H1 (cell line): Measurements from ENCODE around the gene DOCK8. TPM values are rescaled to one million over a fixed set of nuclear protein-coding genes. Genes with fewer than 3 reads are reported as not detected.

Experiments
- CTCF ChIA-PET: fragments of 300-600 bp; sonication (Branson Sonifier 250); formaldehyde crosslinking; loops from one replicate; lab custom pipeline; 2021; ENCODE audit not compliant: partially characterized antibody; lab: Charles Lee
- POLR2A ChIA-PET: fragments of 300-600 bp; sonication (Branson Sonifier 250); formaldehyde crosslinking; loops from one replicate; lab custom pipeline; 2021; ENCODE audit warnings: inconsistent platforms; ENCODE audit not compliant: partially characterized antibody; lab: Charles Lee
- DNase-seq, 2 experiments: peaks; one replicate each; pipeline versions ENCODE4 v3.0.0 to v3.0.0-alpha.2; 2010 to 2022; ENCODE audit warnings: low spot score in 2 of 2, low read depth in 1 of 2, mixed read lengths in 1 of 2
- FAIRE-seq: peaks from 2 replicates; lab custom pipeline; 2011; peaks lifted over from hg19 to GRCh38; lab: Jason Lieb, UNC
- H2AFZ ChIP-seq: 2 replicates; pipeline ENCODE4 v1.8.1; 2012; ENCODE audit warnings: low read length, inconsistent platforms
- H2AK5ac ChIP-seq: 2 replicates; pipeline ENCODE4 v1.6.1; 2013; ENCODE audit warnings: low read depth, low read length
- H2BK120ac ChIP-seq: replicated peaks from 2 replicates; pipeline ENCODE3; 2013; ENCODE audit warnings: low read depth, low read length, inconsistent platforms
- H2BK12ac ChIP-seq: 2 replicates; pipeline ENCODE4 v1.6.1; 2013; ENCODE audit warnings: low read depth, low read length
- H2BK15ac ChIP-seq: 2 replicates; pipeline ENCODE4 v1.6.1; 2013; ENCODE audit warnings: low read length
- H2BK20ac ChIP-seq: 2 replicates; pipeline ENCODE4 v1.6.1; 2013; ENCODE audit warnings: low read length
- H2BK5ac ChIP-seq: 2 replicates; pipeline ENCODE4 v1.6.1; 2013; ENCODE audit warnings: low read depth, low read length
- H3K14ac ChIP-seq: 2 replicates; pipeline ENCODE4 v1.6.1; 2013; ENCODE audit warnings: inconsistent platforms; ENCODE audit not compliant: insufficient read length
- H3K18ac ChIP-seq: 2 replicates; pipeline ENCODE4 v1.6.1; 2013; ENCODE audit warnings: low read length; ENCODE audit errors: extremely low read depth
- H3K23ac ChIP-seq: 2 replicates; pipeline ENCODE4 v1.6.1; 2013; ENCODE audit warnings: inconsistent platforms; ENCODE audit not compliant: insufficient read length
- H3K23me2 ChIP-seq: 2 replicates; pipeline ENCODE4 v1.6.1; 2013; ENCODE audit warnings: low read depth, low read length
- H3K27ac ChIP-seq: 2 replicates; pipeline ENCODE4 v1.6.1; 2011; ENCODE audit warnings: low read depth, low read length, inconsistent platforms
- H3K27me3 ChIP-seq, 4 experiments: replicated peaks in 1 of 4; 1 replicate in 1 of 4; 2 replicates in 3 of 4; pipeline versions ENCODE4 v1.6.1 to v1.8.1; 2011 to 2013; ENCODE audit warnings: low read length in 3 of 4, mild to moderate bottlenecking in 3 of 4, inconsistent platforms in 2 of 4, mixed read lengths in 2 of 4, moderate library complexity in 1 of 4; ENCODE audit not compliant: control insufficient read depth in 3 of 4, insufficient read depth in 3 of 4; ENCODE audit errors: extremely low read depth in 1 of 4
- H3K36me3 ChIP-seq, 4 experiments: 2 replicates each; pipeline versions ENCODE4 v1.6.1 to v1.8.1; 2011 to 2013; ENCODE audit warnings: mild to moderate bottlenecking in 4 of 4, low read length in 3 of 4, moderate library complexity in 2 of 4, control low read depth in 1 of 4, inconsistent platforms in 1 of 4; ENCODE audit not compliant: insufficient read depth in 4 of 4, control insufficient read depth in 2 of 4
- H3K4ac ChIP-seq: replicated peaks from 2 replicates; pipeline ENCODE3; 2013; ENCODE audit warnings: low read length, low read depth, mixed read lengths, inconsistent platforms; ENCODE audit not compliant: insufficient read length
- H3K4me1 ChIP-seq, 4 experiments: replicated peaks in 1 of 4; 1 replicate in 1 of 4; 2 replicates in 3 of 4; pipeline versions ENCODE4 v1.6.1 to v1.8.1; 2011 to 2013; ENCODE audit warnings: low read length in 3 of 4, inconsistent platforms in 2 of 4, mixed read lengths in 1 of 4; ENCODE audit not compliant: insufficient read depth in 4 of 4, control insufficient read depth in 3 of 4
- H3K4me2 ChIP-seq, 2 experiments: 2 replicates each; pipeline versions ENCODE4 v1.6.1 to v1.8.1; 2011 to 2013; ENCODE audit warnings: low read depth in 2 of 2, low read length in 2 of 2, control low read depth in 1 of 2, inconsistent platforms in 1 of 2, mild to moderate bottlenecking in 1 of 2; ENCODE audit not compliant: insufficient read depth in 1 of 2
- H3K4me3 ChIP-seq, 4 experiments: fragments of 200-600, 300-600 bp in 1 of 4; sonication (generic), shearing (Covaris generic), sonication (Bioruptor Twin) in 1 of 4; 2 replicates each; pipeline versions ENCODE4 v1.5.1 to v1.8.1; 2011 to 2016; ENCODE audit warnings: low read length in 4 of 4, low read depth in 3 of 4, control low read depth in 2 of 4, inconsistent platforms in 2 of 4, mild to moderate bottlenecking in 2 of 4, mixed read lengths in 1 of 4, moderate library complexity in 1 of 4; ENCODE audit not compliant: insufficient read depth in 2 of 4; ENCODE audit errors: extremely low read depth in 1 of 4
- H3K56ac ChIP-seq: replicated peaks from 2 replicates; pipeline ENCODE3; 2013; ENCODE audit warnings: low read depth, mild to moderate bottlenecking, mixed read lengths, low read length, inconsistent platforms; ENCODE audit not compliant: insufficient read length
- H3K79me1 ChIP-seq: 2 replicates; pipeline ENCODE4 v1.6.1; 2013; ENCODE audit warnings: low read depth, low read length, control low read depth
- H3K79me2 ChIP-seq, 2 experiments: 2 replicates each; pipeline versions ENCODE4 v1.6.1 to v1.8.1; 2012 to 2013; ENCODE audit warnings: low read length in 2 of 2, mild to moderate bottlenecking in 2 of 2, inconsistent platforms in 1 of 2; ENCODE audit not compliant: insufficient read depth in 2 of 2, control insufficient read depth in 1 of 2
- H3K9ac ChIP-seq, 4 experiments: replicated peaks in 1 of 4; 1 replicate in 1 of 4; 2 replicates in 3 of 4; pipeline versions ENCODE4 v1.6.1 to v1.8.1; 2011 to 2013; ENCODE audit warnings: low read depth in 3 of 4, low read length in 3 of 4, control low read depth in 2 of 4, mild to moderate bottlenecking in 2 of 4, moderate library complexity in 2 of 4, inconsistent platforms in 1 of 4; ENCODE audit errors: extremely low read depth in 1 of 4
- H3K9me3 ChIP-seq, 2 experiments: 2 replicates each; pipeline versions ENCODE4 v1.6.1 to v1.8.1; 2012 to 2013; ENCODE audit warnings: mild to moderate bottlenecking in 2 of 2, moderate library complexity in 2 of 2, control low read depth in 1 of 2, inconsistent platforms in 1 of 2, low read depth in 1 of 2, low read length in 1 of 2, mixed read lengths in 1 of 2; ENCODE audit not compliant: insufficient read depth in 2 of 2
- H4K20me1 ChIP-seq, 2 experiments: replicated peaks in 1 of 2; 2 replicates each; pipeline versions ENCODE3 to v1.8.1; 2011 to 2013; ENCODE audit warnings: inconsistent platforms in 2 of 2, low read length in 2 of 2, mild to moderate bottlenecking in 1 of 2; ENCODE audit not compliant: insufficient read depth in 2 of 2, control insufficient read depth in 1 of 2
- H4K5ac ChIP-seq: 2 replicates; pipeline ENCODE4 v1.6.1; 2013; ENCODE audit warnings: low read length, low read depth, mixed read lengths, inconsistent platforms; ENCODE audit not compliant: insufficient read length
- H4K8ac ChIP-seq: 2 replicates; pipeline ENCODE4 v1.8.0; 2013; ENCODE audit warnings: mild to moderate bottlenecking, moderate library complexity, low read length, inconsistent platforms; ENCODE audit not compliant: insufficient read depth; ENCODE audit errors: extremely low read depth
- H4K91ac ChIP-seq: replicated peaks from 2 replicates; pipeline ENCODE3; 2013; ENCODE audit warnings: low read length, mixed read lengths, inconsistent platforms; ENCODE audit not compliant: insufficient read length
- FOSL1 ChIP-seq: IDR thresholded peaks from 2 replicates; pipeline ENCODE4 v1.6.1; 2011; ENCODE audit warnings: mild to moderate bottlenecking, low read depth, low read length, moderate library complexity; ENCODE audit not compliant: insufficient read depth
- KDM5A ChIP-seq: fragments of 200-600 bp; IDR thresholded peaks from 2 replicates; pipeline ENCODE4 v1.7.1; 2012; ENCODE audit warnings: mild to moderate bottlenecking, low read length, inconsistent platforms, mixed read lengths
- TAF1 ChIP-seq: IDR thresholded peaks from 2 replicates; pipeline ENCODE4 v1.6.1; 2011; ENCODE audit warnings: mild to moderate bottlenecking, low read depth, low read length
- ZNF274 ChIP-seq: IDR thresholded peaks from 2 replicates; pipeline ENCODE4 v1.7.0; 2012; ENCODE audit warnings: low read length, borderline replicate concordance; ENCODE audit errors: extremely low read depth
- WGBS, 2 experiments: shearing (Covaris generic) in 1 of 2; methylation state at CpG; one replicate each; pipeline versions ENCODE4 v1.1.6 to v1.1.7; 2013 to 2015; ENCODE audit warnings: low lambda C conversion rate in 2 of 2, mixed read lengths in 2 of 2, inconsistent platforms in 1 of 2, low coverage in 1 of 2, missing lambda C conversion rate in 1 of 2; ENCODE audit not compliant: insufficient replicate concordance in 2 of 2, insufficient coverage in 1 of 2, insufficient read length in 1 of 2; ENCODE audit errors: extremely low coverage in 1 of 2, missing lambda C conversion rate in 1 of 2; 5-methylcytosine and 5-hydroxymethylcytosine counted together
- polyA plus RNA-seq, 7 experiments: library from polyadenylated mRNA; depleted of rRNA in 3 of 7; stranded (reverse) in 5 of 7; unstranded in 2 of 7; fragments of >200 nt in 5 of 7; fragments of 200-250 nt in 2 of 7; gene quantifications; 1 replicate in 5 of 7; 2 replicates in 1 of 7; 4 replicates in 1 of 7; pipeline versions ENCODE4 v1.2.1 to v1.2.3, GENCODE V29; 2011 to 2013; ENCODE audit warnings: missing spikeins in 2 of 7, mixed read lengths in 2 of 7
- total RNA-seq: library from RNA; stranded (reverse); fragmentation: NEBNext Ultra II Directional; extraction: Animal tissue kit (Norgen Biotek cat#: 25700); gene quantifications from 2 replicates; pipeline ENCODE4 v1.2.1, GENCODE V29; 2021

DOCK8 gene
- total and polyA plus RNA-seq, 2 of the 8 experiments (the other 6 are each of a cell fraction or from before 2014, with no cell fraction given), result 0.57 to 2.0 TPM

GRCh38 chr9:414595-414994 lies 199.9 kb downstream of the DOCK8 start:
- no peak for FAIRE-seq
- no peak overlapping the region for H4K91ac ChIP-seq
- WGBS, 2 experiments, result 92% methylated on average over 5 of the region's 5 CpGs; no CpG with 5 or more reads in 1 of the 2 experiments

More at GRCh38 chr9:414595-414994, 199.9 kb downstream of the DOCK8 start:
- Histone ChIP-seq H3K18ac (no peak overlapping the region), H4K20me1 (no peaks in the 10 kb centered on the region), H2BK15ac (no peak overlapping the region), H2BK5ac (no peak overlapping the region), H3K4me3 (no peak overlapping the region), H4K8ac (no peak overlapping the region), H3K4me1 (no peaks in the 10 kb centered on the region), H3K27ac (no peak overlapping the region), H3K36me3 (no peaks in the 10 kb centered on the region), H3K23ac (no peak overlapping the region), H2AK5ac (no peak overlapping the region), H3K4ac (no peak overlapping the region), H3K79me2 (no peaks in the 10 kb centered on the region), H3K9ac (no peak overlapping the region), H3K79me1 (no peaks in the 10 kb centered on the region), H3K14ac (no peak overlapping the region), H2BK120ac (no peak overlapping the region), H3K23me2 (no peaks in the 10 kb centered on the region), H3K27me3 (no peaks in the 10 kb centered on the region; a peak in 1 of 7 replicates), H3K9me3 (no peaks in the 10 kb centered on the region), H3K4me2 (no peak overlapping the region), H3K56ac (no peak overlapping the region), H2BK12ac (no peak overlapping the region), H2BK20ac (no peak overlapping the region), H4K5ac (no peak overlapping the region), H2AFZ (no peak overlapping the region)
- no peak for DNase-seq
- POLR2A ChIA-PET, result no interaction called here
- TF ChIP-seq TAF1 (no peak), KDM5A (no peak), ZNF274 (no peak), FOSL1 (no peak)
- CTCF ChIA-PET, result no interaction called here
